Measurements from ENCODE around the gene DDX6. TPM values are rescaled to one million over a fixed set of nuclear protein-coding genes. Genes with fewer than 3 reads are reported as not detected.

DDX6 gene
- total and polyA plus RNA-seq, 10 of the 15 experiments (the other 5 are each of a cell fraction or from before 2014, with no cell fraction given): 6.6 to 119 (median 48.8) TPM

- no peak for TF ChIP-seq HSF1 (IDR thresholded peaks at IDR 0.05; ENCODE audit: low read depth, low read length)
- TF ChIP-seq DPF2 (IDR thresholded peaks at IDR 0.05): peak; percentile 97
- no peak for TF ChIP-seq HDAC6 (IDR thresholded peaks at IDR 0.05; ENCODE audit: unreplicated experiment)
- TF ChIP-seq NFXL1 (IDR thresholded peaks at IDR 0.05; ENCODE audit: borderline replicate concordance): no peak
- no peak for TF ChIP-seq RBBP5 (conservative IDR thresholded peaks at IDR 0.05)
- TF ChIP-seq TCF7 (IDR thresholded peaks at IDR 0.05; ENCODE audit: borderline replicate concordance): peak; percentile 36; the same call in 1 of the 2 replicates
- TF ChIP-seq ZZZ3 (IDR thresholded peaks at IDR 0.05; ENCODE audit: control insufficient read depth, insufficient read length, low read depth): no peak
- peak; percentile 24; the same call in 1 of the 3 replicates for TF ChIP-seq POU2F2 (IDR thresholded peaks at IDR 0.05; ENCODE audit: borderline replicate concordance, low read depth, low read length)
- TF ChIP-seq IRF5 (IDR thresholded peaks at IDR 0.05; ENCODE audit: borderline replicate concordance): no peak
- 0 out of 2 replicates have a peak, but pooled peaks have one; percentile 71 for TF ChIP-seq GATAD2B (conservative IDR thresholded peaks at IDR 0.05; ENCODE audit: low read depth)
- peak; percentile 96 for TF ChIP-seq IKZF1 (conservative IDR thresholded peaks at IDR 0.05)
- TF ChIP-seq CBX5 (IDR thresholded peaks at IDR 0.05; ENCODE audit: low read depth): no peak
These were observed 48.1 kb upstream of the DDX6 start (continued) for GRCh38 chr11:118838905-118839553.
